ENCODE data around the gene TOB1.

Gene TOB1

GRCh38 chr17:50865060-50865867, 890 bp downstream of the TOB1 start:
- Histone ChIP-seq H3K27ac (peak overlapping the region; percentile 94), H3K4me3 (ENCODE audit: low read depth, low read length) (peak overlapping the region; percentile 96), H3K27me3 (ENCODE audit: insufficient read depth, low read depth, severe bottlenecking) (no peaks in the 10 kb centered on the region), H3K9me3 (ENCODE audit: severe bottlenecking) (no peaks in the 10 kb centered on the region), H3K36me3 (peaks cover 43% of the 10 kb centered on the region)
- TF ChIP-seq CTCF (IDR thresholded peaks at IDR 0.05; ENCODE audit: low read depth, low read length): no peak
- DNase-seq: peak; percentile 46

GRCh38 chr17:50864747-50865059, 1.5 kb downstream of the TOB1 start:
- DNase-seq: no peak
- no peaks in the 10 kb centered on the region for H3K27me3 ChIP-seq (ENCODE audit: insufficient read depth, low read depth, severe bottlenecking)
- peaks cover 43% of the 10 kb centered on the region for H3K36me3 ChIP-seq
- peak overlapping the region; percentile 94 for H3K27ac ChIP-seq
- no peak for TF ChIP-seq CTCF (IDR thresholded peaks at IDR 0.05; ENCODE audit: low read depth, low read length)
- H3K4me3 ChIP-seq (ENCODE audit: low read depth, low read length): peak overlapping the region; percentile 96
- H3K9me3 ChIP-seq (ENCODE audit: severe bottlenecking): no peaks in the 10 kb centered on the region

GRCh38 chr17:50863931-50864330, 2.2 kb downstream of the TOB1 start:
- Histone ChIP-seq H3K27ac (no peak overlapping the region), H3K9me3 (ENCODE audit: severe bottlenecking) (no peaks in the 10 kb centered on the region), H3K4me3 (ENCODE audit: low read depth, low read length) (peak overlapping the region; percentile 96; the same call in 1 of the 2 replicates), H3K36me3 (peaks cover 43% of the 10 kb centered on the region), H3K27me3 (ENCODE audit: insufficient read depth, low read depth, severe bottlenecking) (no peaks in the 10 kb centered on the region)
- no peak for DNase-seq
- no peak for TF ChIP-seq CTCF (IDR thresholded peaks at IDR 0.05; ENCODE audit: low read depth, low read length)

GRCh38 chr17:50863221-50863843, 2.8 kb downstream of the TOB1 start:
- TF ChIP-seq CTCF (IDR thresholded peaks at IDR 0.05; ENCODE audit: low read depth, low read length): peak; percentile 94
- Histone ChIP-seq H3K36me3 (peaks cover 43% of the 10 kb centered on the region), H3K4me3 (ENCODE audit: low read depth, low read length) (no peak overlapping the region), H3K27me3 (ENCODE audit: insufficient read depth, low read depth, severe bottlenecking) (no peaks in the 10 kb centered on the region), H3K27ac (no peak overlapping the region), H3K9me3 (ENCODE audit: severe bottlenecking) (no peaks in the 10 kb centered on the region)
- peak; percentile 80 for DNase-seq

- Histone ChIP-seq H3K27me3 (ENCODE audit: insufficient read depth, low read depth, severe bottlenecking) (no peaks in the 10 kb centered on the region), H3K9me3 (ENCODE audit: severe bottlenecking) (no peaks in the 10 kb centered on the region), H3K36me3 (peaks cover 43% of the 10 kb centered on the region), H3K27ac (no peak overlapping the region), H3K4me3 (ENCODE audit: low read depth, low read length) (no peak overlapping the region)
- no peak for DNase-seq
- TF ChIP-seq CTCF (IDR thresholded peaks at IDR 0.05; ENCODE audit: low read depth, low read length): no peak
These were observed 4.2 kb downstream of the TOB1 start for GRCh38 chr17:50861822-50862528.
